ENCODE results near the gene PSMG4. TPM values are rescaled to one million over a fixed set of nuclear protein-coding genes. Genes with fewer than 3 reads are reported as not detected.
A peak's percentile ranks its signal among the peaks of the same experiment; 100 is the strongest.

PSMG4 gene
- total and polyA plus RNA-seq, 9 donors, result 10.3 to 16.3 (median 12.7) TPM

- Histone ChIP-seq H3K4me1 (ENCODE audit: control insufficient read depth, insufficient read depth, low read length) (peaks cover 21% of the 10 kb centered on the region), H3K27me3 (ENCODE audit: control insufficient read depth, insufficient read depth, low read length) (peaks cover 25% of the 10 kb centered on the region), H3K36me3 (ENCODE audit: control insufficient read depth, insufficient read depth, low read length) (no peaks in the 10 kb centered on the region), H3K9me3 (replicated peaks; ENCODE audit: control insufficient read depth, low read depth, low read length) (no peaks in the 10 kb centered on the region), H3K27ac (ENCODE audit: low read length) (no peak overlapping the region), H3K4me3 (ENCODE audit: low read length) (no peak overlapping the region)
- WGBS (ENCODE audit: insufficient coverage), result 88% methylated on average over 19 of the region's 26 CpGs
- no peak for DNase-seq
These were observed 34.8 kb downstream of the PSMG4 start for GRCh38 chr6:3293271-3294155.

GRCh38 chr6:3294396-3294795 lies 35.6 kb downstream of the PSMG4 start:
- peaks cover 25% of the 10 kb centered on the region for H3K27me3 ChIP-seq (ENCODE audit: control insufficient read depth, insufficient read depth, low read length)
- H3K9me3 ChIP-seq (replicated peaks; ENCODE audit: control insufficient read depth, low read depth, low read length), result no peaks in the 10 kb centered on the region
- peaks cover 18% of the 10 kb centered on the region for H3K4me1 ChIP-seq (ENCODE audit: control insufficient read depth, insufficient read depth, low read length)
- no peak overlapping the region for H3K4me3 ChIP-seq (ENCODE audit: low read length)
- H3K36me3 ChIP-seq (ENCODE audit: control insufficient read depth, insufficient read depth, low read length), result no peaks in the 10 kb centered on the region
- no peak overlapping the region for H3K27ac ChIP-seq (ENCODE audit: low read length)
- 80% methylated on average over 4 of the region's 8 CpGs for WGBS (ENCODE audit: insufficient coverage)
- DNase-seq, result no peak

- peaks cover 25% of the 10 kb centered on the region for H3K27me3 ChIP-seq (ENCODE audit: control insufficient read depth, insufficient read depth, low read length)
- DNase-seq, result peak; percentile 53
- no peaks in the 10 kb centered on the region for H3K9me3 ChIP-seq (replicated peaks; ENCODE audit: control insufficient read depth, low read depth, low read length)
- H3K36me3 ChIP-seq (ENCODE audit: control insufficient read depth, insufficient read depth, low read length), result no peaks in the 10 kb centered on the region
- H3K27ac ChIP-seq (ENCODE audit: low read length), result no peak overlapping the region
- H3K4me3 ChIP-seq (ENCODE audit: low read length), result no peak overlapping the region
- 48% methylated on average over 23 of the region's 29 CpGs for WGBS (ENCODE audit: insufficient coverage)
- H3K4me1 ChIP-seq (ENCODE audit: control insufficient read depth, insufficient read depth, low read length), result peaks cover 15% of the 10 kb centered on the region
These were observed 36.4 kb downstream of the PSMG4 start for GRCh38 chr6:3294921-3295871.

- Histone ChIP-seq H3K27me3 (ENCODE audit: control insufficient read depth, insufficient read depth, low read length) (peaks cover 25% of the 10 kb centered on the region), H3K9me3 (replicated peaks; ENCODE audit: control insufficient read depth, low read depth, low read length) (no peaks in the 10 kb centered on the region), H3K36me3 (ENCODE audit: control insufficient read depth, insufficient read depth, low read length) (no peaks in the 10 kb centered on the region), H3K4me3 (ENCODE audit: low read length) (no peak overlapping the region), H3K27ac (ENCODE audit: low read length) (no peak overlapping the region), H3K4me1 (ENCODE audit: control insufficient read depth, insufficient read depth, low read length) (peaks cover 15% of the 10 kb centered on the region)
- no peak for DNase-seq
- 38% methylated on average over 7 of the region's 10 CpGs for WGBS (ENCODE audit: insufficient coverage)
These were observed 37.3 kb downstream of the PSMG4 start for GRCh38 chr6:3296078-3296477.

- no peak for DNase-seq
- H3K27me3 ChIP-seq (ENCODE audit: control insufficient read depth, insufficient read depth, low read length), result peaks cover 25% of the 10 kb centered on the region
- WGBS (ENCODE audit: insufficient coverage), result 75% methylated on average over 11 of the region's 11 CpGs
- H3K4me1 ChIP-seq (ENCODE audit: control insufficient read depth, insufficient read depth, low read length), result peaks cover 15% of the 10 kb centered on the region
- H3K9me3 ChIP-seq (replicated peaks; ENCODE audit: control insufficient read depth, low read depth, low read length), result no peaks in the 10 kb centered on the region
- no peaks in the 10 kb centered on the region for H3K36me3 ChIP-seq (ENCODE audit: control insufficient read depth, insufficient read depth, low read length)
- no peak overlapping the region for H3K4me3 ChIP-seq (ENCODE audit: low read length)
- no peak overlapping the region for H3K27ac ChIP-seq (ENCODE audit: low read length)
These were observed 37.8 kb downstream of the PSMG4 start for GRCh38 chr6:3296537-3296936.

- DNase-seq, result no peak
- Histone ChIP-seq H3K4me1 (ENCODE audit: control insufficient read depth, insufficient read depth, low read length) (peaks cover 15% of the 10 kb centered on the region), H3K36me3 (ENCODE audit: control insufficient read depth, insufficient read depth, low read length) (no peaks in the 10 kb centered on the region), H3K4me3 (ENCODE audit: low read length) (no peak overlapping the region), H3K27me3 (ENCODE audit: control insufficient read depth, insufficient read depth, low read length) (peaks cover 25% of the 10 kb centered on the region), H3K27ac (ENCODE audit: low read length) (no peak overlapping the region), H3K9me3 (replicated peaks; ENCODE audit: control insufficient read depth, low read depth, low read length) (peaks cover 3% of the 10 kb centered on the region)
- WGBS (ENCODE audit: insufficient coverage), result 68% methylated on average over 8 of the region's 9 CpGs
These were observed 38.3 kb downstream of the PSMG4 start for GRCh38 chr6:3297006-3297405.

GRCh38 chr6:3297909-3298308 lies 39.2 kb downstream of the PSMG4 start:
- peaks cover 3% of the 10 kb centered on the region for H3K9me3 ChIP-seq (replicated peaks; ENCODE audit: control insufficient read depth, low read depth, low read length)
- H3K4me3 ChIP-seq (ENCODE audit: low read length), result no peak overlapping the region
- H3K4me1 ChIP-seq (ENCODE audit: control insufficient read depth, insufficient read depth, low read length), result peaks cover 15% of the 10 kb centered on the region
- WGBS (ENCODE audit: insufficient coverage), result 74% methylated on average over 7 of the region's 11 CpGs
- H3K27me3 ChIP-seq (ENCODE audit: control insufficient read depth, insufficient read depth, low read length), result peaks cover 25% of the 10 kb centered on the region
- DNase-seq, result no peak
- H3K27ac ChIP-seq (ENCODE audit: low read length), result no peak overlapping the region
- no peaks in the 10 kb centered on the region for H3K36me3 ChIP-seq (ENCODE audit: control insufficient read depth, insufficient read depth, low read length)

- Histone ChIP-seq H3K4me3 (ENCODE audit: low read length) (no peak overlapping the region), H3K9me3 (replicated peaks; ENCODE audit: control insufficient read depth, low read depth, low read length) (peaks cover 3% of the 10 kb centered on the region), H3K4me1 (ENCODE audit: control insufficient read depth, insufficient read depth, low read length) (peaks cover 15% of the 10 kb centered on the region), H3K36me3 (ENCODE audit: control insufficient read depth, insufficient read depth, low read length) (no peaks in the 10 kb centered on the region), H3K27me3 (ENCODE audit: control insufficient read depth, insufficient read depth, low read length) (peaks cover 23% of the 10 kb centered on the region), H3K27ac (ENCODE audit: low read length) (no peak overlapping the region)
- 82% methylated on average over 3 of the region's 10 CpGs for WGBS (ENCODE audit: insufficient coverage)
- DNase-seq, result no peak
These were observed 40.5 kb downstream of the PSMG4 start for GRCh38 chr6:3299221-3299620.

GRCh38 chr6:3301506-3301905 lies 42.8 kb downstream of the PSMG4 start:
- Histone ChIP-seq H3K27ac (ENCODE audit: low read length) (no peak overlapping the region), H3K4me1 (ENCODE audit: control insufficient read depth, insufficient read depth, low read length) (peaks cover under 1% of the 10 kb centered on the region), H3K9me3 (replicated peaks; ENCODE audit: control insufficient read depth, low read depth, low read length) (peaks cover 7% of the 10 kb centered on the region), H3K4me3 (ENCODE audit: low read length) (no peak overlapping the region), H3K36me3 (ENCODE audit: control insufficient read depth, insufficient read depth, low read length) (no peaks in the 10 kb centered on the region), H3K27me3 (ENCODE audit: control insufficient read depth, insufficient read depth, low read length) (peaks cover 14% of the 10 kb centered on the region)
- 92% methylated on average over 5 of the region's 8 CpGs for WGBS (ENCODE audit: insufficient coverage)
- no peak for DNase-seq

- Histone ChIP-seq H3K4me1 (ENCODE audit: control insufficient read depth, insufficient read depth, low read length) (peaks cover 8% of the 10 kb centered on the region), H3K36me3 (ENCODE audit: control insufficient read depth, insufficient read depth, low read length) (no peaks in the 10 kb centered on the region), H3K27ac (ENCODE audit: low read length) (no peak overlapping the region), H3K27me3 (ENCODE audit: control insufficient read depth, insufficient read depth, low read length) (peaks cover 7% of the 10 kb centered on the region), H3K9me3 (replicated peaks; ENCODE audit: control insufficient read depth, low read depth, low read length) (peaks cover 7% of the 10 kb centered on the region), H3K4me3 (ENCODE audit: low read length) (no peak overlapping the region)
- no peak for DNase-seq
- no CpG with 5 or more reads among the region's 3 CpGs for WGBS (ENCODE audit: insufficient coverage)
These were observed 45.2 kb downstream of the PSMG4 start for GRCh38 chr6:3303795-3304411.

Measured in muscle of leg (tissue), 11 donors.